ENCODE data around the gene USP48.
"Not testable (repeated sequence)": the region's sequence is repeated elsewhere in the genome, so short reads cannot be mapped to it uniquely, and the experiment has no call there.

The USP48 gene

DNA sequence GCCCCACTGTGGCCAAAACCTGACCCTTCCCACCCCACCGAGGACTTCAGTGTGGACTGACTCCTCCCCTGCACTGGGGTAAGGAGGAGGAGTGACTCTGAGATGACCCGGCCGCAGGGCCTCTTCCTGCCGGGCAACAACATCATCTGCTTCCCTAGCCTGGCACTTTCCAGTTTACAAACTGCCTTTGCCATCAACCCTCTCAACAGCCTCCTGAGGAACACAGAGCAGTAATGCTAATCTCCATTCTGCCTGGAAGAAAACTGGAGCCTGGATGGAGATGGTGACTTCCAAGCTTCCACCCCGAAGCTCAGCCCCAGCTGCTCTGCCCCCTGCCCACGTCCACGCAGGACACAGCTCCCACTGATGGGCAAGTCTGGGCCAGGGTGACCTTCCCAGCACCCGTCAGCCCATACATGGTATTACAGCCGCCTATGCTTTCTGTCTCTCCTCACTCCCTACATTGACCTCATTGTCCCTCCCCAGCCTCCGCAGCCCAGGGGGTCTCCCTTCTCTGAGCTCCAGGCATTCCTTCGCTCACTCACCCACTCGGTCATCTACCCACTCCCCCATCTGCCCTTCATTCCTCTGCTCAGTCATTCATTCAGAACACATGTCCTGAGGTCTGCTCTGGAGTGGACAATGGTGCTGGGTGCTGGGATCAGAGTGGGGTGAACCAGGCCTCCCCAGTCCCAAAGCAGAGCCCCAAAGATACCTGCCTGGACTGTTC lies 148.0 kb downstream of the USP48 start:
- Mint-ChIP-seq H3K9me3 (no peaks in the 10 kb centered on the region), H3K27me3 (peaks cover 36 to 74% of the 10 kb centered on the region in 2 donors), H3K4me1 (ENCODE audit: low read depth in 2 of 2) (peaks cover 0 to 3% of the 10 kb centered on the region in 2 donors), H3K36me3 (ENCODE audit: insufficient read depth) (no peaks in the 10 kb centered on the region), H3K4me3 (no peak overlapping the region), H3K27ac (no peak overlapping the region)
- no peak for DNase-seq
- no peak for ATAC-seq (replicated peaks)

DNA sequence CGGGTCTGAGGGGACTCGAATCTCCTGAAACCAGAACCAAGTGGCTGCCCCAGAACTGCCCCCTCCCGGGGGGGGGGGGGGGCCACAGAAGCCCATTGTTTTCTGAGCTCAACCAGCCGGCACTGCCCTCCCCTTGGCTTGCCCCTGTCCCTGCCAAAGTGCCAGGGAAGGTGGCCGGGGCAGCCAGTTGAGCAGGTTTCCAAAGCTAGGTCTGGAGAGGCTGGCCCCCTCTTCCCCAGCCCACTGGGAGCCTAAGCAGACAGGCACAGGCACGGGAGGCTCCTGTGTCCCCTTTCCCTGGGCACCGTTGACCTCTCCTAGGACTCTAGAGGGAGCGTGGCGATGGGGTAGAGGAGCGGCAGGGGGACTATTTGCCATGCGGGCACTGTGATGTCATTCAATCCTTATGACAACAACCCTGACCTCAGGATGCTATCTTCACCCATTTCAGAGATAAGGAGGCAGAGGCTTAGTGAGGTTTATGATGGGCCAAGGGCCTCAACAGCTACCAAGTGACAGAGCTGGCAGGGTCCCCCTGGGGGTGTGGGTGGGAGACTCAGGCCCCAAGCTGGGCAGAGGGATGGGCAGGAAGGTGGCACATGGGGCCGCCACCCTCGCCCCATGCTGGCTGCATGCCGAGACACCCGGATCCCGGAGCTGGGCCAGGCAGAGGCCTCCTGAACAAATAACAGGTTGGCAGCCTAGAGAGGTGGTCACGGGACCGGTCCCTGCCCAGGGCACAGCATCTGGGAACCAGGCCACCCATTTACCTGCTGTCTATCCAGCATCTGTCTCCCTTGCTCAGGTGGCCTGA lies 148.8 kb downstream of the USP48 start:
- H3K36me3 Mint-ChIP-seq (ENCODE audit: insufficient read depth), result no peaks in the 10 kb centered on the region
- peaks cover 36 to 74% of the 10 kb centered on the region in 2 donors for H3K27me3 Mint-ChIP-seq
- no peak overlapping the region for H3K4me3 Mint-ChIP-seq
- H3K9me3 Mint-ChIP-seq, result no peaks in the 10 kb centered on the region
- no peak overlapping the region for H3K27ac Mint-ChIP-seq
- peaks cover 0 to 3% of the 10 kb centered on the region in 2 donors for H3K4me1 Mint-ChIP-seq (ENCODE audit: low read depth in 2 of 2)
- ATAC-seq (replicated peaks), result no peak
- DNase-seq, result no peak

- Mint-ChIP-seq H3K27ac (no peak overlapping the region), H3K4me1 (ENCODE audit: low read depth in 2 of 2) (peaks cover 0 to 3% of the 10 kb centered on the region in 2 donors), H3K4me3 (no peak overlapping the region), H3K27me3 (peaks cover 36 to 76% of the 10 kb centered on the region in 2 donors), H3K9me3 (no peaks in the 10 kb centered on the region), H3K36me3 (ENCODE audit: insufficient read depth) (no peaks in the 10 kb centered on the region)
- no peak for ATAC-seq (replicated peaks)
- no peak for DNase-seq
Observed at GRCh38 chr1:21633141-21633755, 149.7 kb downstream of the USP48 start.

GRCh38 chr1:21631944-21632887 lies 150.7 kb downstream of the USP48 start:
- no peak overlapping the region for H3K4me3 Mint-ChIP-seq
- no peak for ATAC-seq (replicated peaks)
- no peak for DNase-seq

GRCh38 chr1:21631590-21631943 lies 151.4 kb downstream of the USP48 start:
- not testable (repeated sequence) for H3K27ac Mint-ChIP-seq; H3K36me3 Mint-ChIP-seq (ENCODE audit: insufficient read depth); DNase-seq; H3K4me1 Mint-ChIP-seq (ENCODE audit: low read depth in 2 of 2); H3K9me3 Mint-ChIP-seq; H3K4me3 Mint-ChIP-seq; ATAC-seq (replicated peaks)
- peaks cover 36 to 74% of the 10 kb centered on the region in 2 donors for H3K27me3 Mint-ChIP-seq

More at GRCh38 chr1:21631944-21632887, 150.7 kb downstream of the USP48 start:
- H3K27me3 Mint-ChIP-seq, result peaks cover 36 to 76% of the 10 kb centered on the region in 2 donors
- no peak overlapping the region for H3K27ac Mint-ChIP-seq
- no peaks in the 10 kb centered on the region for H3K36me3 Mint-ChIP-seq (ENCODE audit: insufficient read depth)
- H3K4me1 Mint-ChIP-seq (ENCODE audit: low read depth in 2 of 2), result peaks cover 0 to 3% of the 10 kb centered on the region in 2 donors
- H3K9me3 Mint-ChIP-seq, result no peaks in the 10 kb centered on the region

DNA sequence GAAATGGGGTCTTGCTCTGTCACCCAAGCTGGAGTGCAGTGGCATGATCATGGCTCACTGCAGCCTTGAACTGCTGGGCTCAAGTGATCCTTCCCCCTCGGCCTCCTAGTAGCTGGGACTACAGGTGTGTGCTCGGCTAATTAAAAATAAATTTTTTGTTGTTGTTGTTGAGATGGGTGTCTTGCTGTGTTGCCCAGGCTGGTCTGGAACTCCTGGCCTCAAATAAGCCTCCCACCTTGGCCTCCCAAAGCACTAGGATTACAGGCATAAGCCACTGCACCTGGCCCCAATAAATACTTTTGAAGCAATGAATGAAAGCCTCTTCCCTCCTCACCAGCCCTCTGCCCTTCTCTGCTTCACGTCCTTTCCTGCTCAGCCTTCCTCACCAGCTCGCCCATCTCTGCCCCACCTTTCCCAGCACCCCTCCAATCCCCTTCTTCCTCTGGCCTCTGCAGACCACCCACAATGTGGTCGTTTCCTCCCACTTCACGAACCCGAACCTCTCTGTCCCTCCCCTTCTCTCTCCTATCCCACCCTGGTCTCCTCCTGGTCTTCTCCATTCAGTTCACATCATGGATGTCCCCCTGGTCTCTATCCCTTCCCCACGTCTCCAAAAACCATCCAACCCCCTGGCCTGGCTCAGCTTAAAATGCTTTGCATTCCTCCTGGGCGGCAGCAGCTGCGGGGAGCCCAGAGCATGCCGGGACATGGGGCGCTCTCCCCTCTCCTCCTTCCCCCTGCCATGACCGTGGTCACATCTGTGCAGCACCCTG lies 152.2 kb downstream of the USP48 start:
- Mint-ChIP-seq H3K36me3 (ENCODE audit: insufficient read depth) (no peaks in the 10 kb centered on the region), H3K9me3 (no peaks in the 10 kb centered on the region), H3K27me3 (peaks cover 36 to 75% of the 10 kb centered on the region in 2 donors), H3K27ac (no peak overlapping the region), H3K4me1 (ENCODE audit: low read depth in 2 of 2) (peaks cover 0 to 3% of the 10 kb centered on the region in 2 donors), H3K4me3 (no peak overlapping the region)
- ATAC-seq (replicated peaks) (no peak), DNase-seq (no peak)

DNA sequence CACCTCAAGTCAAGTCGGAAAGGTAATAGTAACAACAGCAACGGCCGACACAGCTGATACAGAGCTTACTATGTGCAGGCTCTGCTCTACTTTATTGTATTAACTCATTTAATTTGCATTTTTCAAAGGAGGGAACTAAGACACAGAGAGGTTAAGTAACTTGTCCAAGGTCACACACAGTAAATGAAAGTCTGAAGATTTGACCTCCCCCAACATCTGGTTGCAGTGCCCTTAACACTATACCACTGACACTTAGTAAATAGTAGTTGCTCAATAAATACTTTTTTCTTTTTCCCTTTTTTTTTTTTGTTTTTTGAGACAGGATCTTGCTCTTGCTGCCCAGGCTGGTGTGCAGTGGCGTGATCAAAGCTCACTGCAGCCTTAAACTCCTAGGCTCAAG lies 153.0 kb downstream of the USP48 start:
- Mint-ChIP-seq H3K27me3 (peaks cover 31 to 73% of the 10 kb centered on the region in 2 donors), H3K36me3 (ENCODE audit: insufficient read depth) (no peaks in the 10 kb centered on the region), H3K9me3 (no peaks in the 10 kb centered on the region), H3K4me1 (ENCODE audit: low read depth in 2 of 2) (peaks cover 0 to 3% of the 10 kb centered on the region in 2 donors), H3K4me3 (no peak overlapping the region), H3K27ac (no peak overlapping the region)
- DNase-seq, result no peak
- no peak for ATAC-seq (replicated peaks)

DNA sequence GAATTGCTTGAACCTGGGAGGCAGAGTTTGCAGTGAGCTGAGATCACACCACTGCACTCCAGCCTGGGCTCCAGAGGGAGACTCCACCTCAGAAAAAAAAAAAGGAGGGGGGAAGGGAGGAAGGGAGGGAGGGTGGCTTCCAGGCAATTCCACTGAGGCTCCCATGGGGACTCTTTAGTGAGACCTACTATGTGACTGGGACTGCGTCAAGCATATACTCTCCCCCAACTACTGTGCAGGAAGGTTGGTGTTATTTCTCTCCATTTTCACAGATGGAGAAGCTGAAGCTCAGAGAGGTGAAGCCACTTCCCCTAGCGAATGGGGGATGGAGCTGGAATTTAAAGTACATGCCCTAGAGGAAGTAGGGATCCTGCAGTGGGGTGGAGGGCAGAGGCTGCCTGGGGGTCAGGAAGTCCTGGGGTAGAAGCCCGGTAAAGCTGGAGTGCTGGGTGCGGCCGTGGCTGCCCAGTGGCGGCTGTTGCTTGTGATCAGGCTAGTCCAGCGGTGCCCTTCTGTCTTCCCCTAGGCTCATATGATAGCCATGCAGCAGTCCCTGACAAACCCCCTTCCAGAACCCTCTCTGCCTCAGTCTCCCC lies 154.1 kb downstream of the USP48 start:
- Mint-ChIP-seq H3K27ac (no peak overlapping the region), H3K27me3 (peaks cover 27 to 69% of the 10 kb centered on the region in 2 donors), H3K4me1 (ENCODE audit: low read depth in 2 of 2) (peaks cover 0 to 3% of the 10 kb centered on the region in 2 donors), H3K4me3 (no peak overlapping the region), H3K36me3 (ENCODE audit: insufficient read depth) (no peaks in the 10 kb centered on the region), H3K9me3 (no peaks in the 10 kb centered on the region)
- DNase-seq, result no peak
- no peak for ATAC-seq (replicated peaks)

All from effector memory CD8-positive, alpha-beta T cell (primary cell).